G401 (cell line): ENCODE data around the gene MED16. TPM values are rescaled to one million over a fixed set of nuclear protein-coding genes. Genes with fewer than 3 reads are reported as not detected.

ENCODE experiments used
- DNase-seq: peaks from one replicate; pipeline ENCODE4 v3.0.0-alpha.2; 2015; ENCODE audit warnings: low spot score
- in situ Hi-C: cut with HindIII; loops from 2 replicates; pipeline ENCODE4 v1.10.0; 2016; ENCODE audit warnings: low sequenced_read_pairs, mixed read lengths
- total RNA-seq: library from RNA; depleted of rRNA; stranded (reverse); fragments of >200 nt; shearing (Covaris generic); gene quantifications from 2 replicates; pipeline ENCODE4 v1.2.3, GENCODE V29; 2014; rRNA removed

The MED16 gene
- total RNA-seq, result 51.0 and 58.7 TPM in 2 replicates

GRCh38 chr19:892894-893689 is at the start of gene MED16, which contains the start of gene RNU6-9:
MED16 (minus strand) TSS chr19:893187; CDS start chr19:891131, 2,056 bp downstream.
RNU6-9 (plus strand) TSS chr19:893484.
- in situ Hi-C loops, result no loop called here
- DNase-seq, result peak; percentile 97

- in situ Hi-C loops, result no loop called here
- DNase-seq, result no peak
These were observed 49.2 kb upstream of the MED16 start for GRCh38 chr19:942133-942645.

- in situ Hi-C loops, result no loop called here
These were observed 48.5 kb upstream of the MED16 start for GRCh38 chr19:941292-942132.

GRCh38 chr19:940591-941291 is 47.8 kb upstream of the MED16 start:
- peak; percentile 30 for DNase-seq
- in situ Hi-C loops, result no loop called here

More at GRCh38 chr19:941292-942132, 48.5 kb upstream of the MED16 start:
- no peak for DNase-seq

GRCh38 chr19:939922-940321 is 46.9 kb upstream of the MED16 start:
- in situ Hi-C loops, result no loop called here
- DNase-seq, result no peak

GRCh38 chr19:939439-939838 is 46.5 kb upstream of the MED16 start:
- in situ Hi-C loops, result no loop called here
- DNase-seq, result no peak

- no peak for DNase-seq
- in situ Hi-C loops, result no loop called here
These were observed 45.4 kb upstream of the MED16 start for GRCh38 chr19:938233-938923.

GRCh38 chr19:937259-937694 is 44.3 kb upstream of the MED16 start:
- DNase-seq, result no peak
- in situ Hi-C loops, result no loop called here

GRCh38 chr19:936175-936546 is 43.2 kb upstream of the MED16 start:
- no peak for DNase-seq
- in situ Hi-C loops, result no loop called here

GRCh38 chr19:934865-935479 is 42.0 kb upstream of the MED16 start:
- in situ Hi-C loops, result no loop called here
- DNase-seq, result peak; percentile 74

GRCh38 chr19:934197-934840 is 41.3 kb upstream of the MED16 start:
- in situ Hi-C loops, result no loop called here
- no peak for DNase-seq

- DNase-seq, result no peak
- in situ Hi-C loops, result no loop called here
These were observed 40.5 kb upstream of the MED16 start for GRCh38 chr19:933553-933882.

- DNase-seq, result peak; percentile 78
These were observed 39.9 kb upstream of the MED16 start for GRCh38 chr19:932648-933552.

GRCh38 chr19:931860-932647 is 39.1 kb upstream of the MED16 start:
- DNase-seq, result no peak
- in situ Hi-C loops, result no loop called here

More at GRCh38 chr19:932648-933552, 39.9 kb upstream of the MED16 start:
- in situ Hi-C loops, result no loop called here

- in situ Hi-C loops, result no loop called here
- DNase-seq, result no peak
These were observed 36.9 kb upstream of the MED16 start for GRCh38 chr19:929891-930258.

GRCh38 chr19:929203-929890 is 36.4 kb upstream of the MED16 start:
- in situ Hi-C loops, result no loop called here
- DNase-seq, result no peak
